ENCODE results near the gene CDC123. TPM values are rescaled to one million over a fixed set of nuclear protein-coding genes. Genes with fewer than 3 reads are reported as not detected.
A peak's percentile ranks its signal among the peaks of the same experiment; 100 is the strongest.
"Not testable (repeated sequence)": the region's sequence is repeated elsewhere in the genome, so short reads cannot be mapped to it uniquely, and the experiment has no call there.

CDC123 gene, protein sequence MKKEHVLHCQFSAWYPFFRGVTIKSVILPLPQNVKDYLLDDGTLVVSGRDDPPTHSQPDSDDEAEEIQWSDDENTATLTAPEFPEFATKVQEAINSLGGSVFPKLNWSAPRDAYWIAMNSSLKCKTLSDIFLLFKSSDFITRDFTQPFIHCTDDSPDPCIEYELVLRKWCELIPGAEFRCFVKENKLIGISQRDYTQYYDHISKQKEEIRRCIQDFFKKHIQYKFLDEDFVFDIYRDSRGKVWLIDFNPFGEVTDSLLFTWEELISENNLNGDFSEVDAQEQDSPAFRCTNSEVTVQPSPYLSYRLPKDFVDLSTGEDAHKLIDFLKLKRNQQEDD
- 135 TPM for polyA plus RNA-seq (2013, experiment 1 of 2; ENCODE audit: insufficient read length)
- 92.4 TPM for polyA plus RNA-seq (2013, experiment 2 of 2; ENCODE audit: insufficient read length)

DNA sequence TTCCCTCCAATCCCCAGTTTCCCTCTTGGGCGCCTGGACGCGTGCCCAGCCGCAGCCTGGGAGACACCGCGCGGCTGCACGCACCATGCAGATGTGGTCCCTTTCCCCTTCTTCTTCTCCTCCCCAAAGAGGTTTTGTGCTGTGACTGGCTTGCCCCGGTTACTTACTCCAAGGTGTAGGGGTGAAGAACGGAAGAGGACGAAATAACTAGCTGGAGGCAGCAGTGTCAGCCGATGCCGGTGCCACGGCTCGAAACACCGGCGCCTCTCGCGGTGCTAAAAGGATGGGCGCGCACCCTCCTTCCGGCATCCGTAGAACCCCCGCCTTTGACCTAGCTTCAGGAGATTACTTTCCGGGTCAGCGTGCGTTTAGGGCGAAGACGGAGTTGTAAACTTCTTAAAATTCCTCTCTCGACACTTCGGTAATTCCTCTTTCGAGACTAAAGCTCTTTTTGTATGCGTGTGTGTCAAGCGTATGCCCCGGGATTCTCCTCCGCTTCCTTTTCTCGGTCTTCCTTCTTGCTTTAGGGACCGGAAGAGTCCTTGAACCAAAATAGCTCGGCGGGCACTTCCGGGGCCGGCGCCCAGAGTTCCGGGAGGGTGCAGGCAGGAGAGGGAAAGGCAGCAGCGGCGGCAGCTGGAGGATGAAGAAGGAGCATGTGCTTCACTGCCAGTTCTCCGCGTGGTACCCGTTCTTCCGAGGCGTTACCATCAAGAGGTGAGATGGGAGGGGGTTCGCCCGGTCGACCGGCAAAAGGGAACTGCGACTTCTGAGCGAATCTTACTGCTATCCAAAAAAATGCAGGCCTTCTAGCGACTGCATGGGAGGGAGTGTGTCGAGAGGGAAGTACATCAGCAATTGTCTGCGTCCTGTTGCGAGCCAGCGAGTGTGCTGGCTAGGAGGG, at the start of gene CDC123, which contains the start of gene NUDT5:
Gene CDC123, plus strand, starts transcription at position 586 of the 904 bp plus-strand sequence. Its CDS starts 58 bp downstream, at position 644.
Gene NUDT5, minus strand, starts transcription at position 289 of the 904 bp plus-strand sequence. CDS start 9,600 bp downstream, outside the sequence.
- peak; percentile 92 for DNase-seq

DNA sequence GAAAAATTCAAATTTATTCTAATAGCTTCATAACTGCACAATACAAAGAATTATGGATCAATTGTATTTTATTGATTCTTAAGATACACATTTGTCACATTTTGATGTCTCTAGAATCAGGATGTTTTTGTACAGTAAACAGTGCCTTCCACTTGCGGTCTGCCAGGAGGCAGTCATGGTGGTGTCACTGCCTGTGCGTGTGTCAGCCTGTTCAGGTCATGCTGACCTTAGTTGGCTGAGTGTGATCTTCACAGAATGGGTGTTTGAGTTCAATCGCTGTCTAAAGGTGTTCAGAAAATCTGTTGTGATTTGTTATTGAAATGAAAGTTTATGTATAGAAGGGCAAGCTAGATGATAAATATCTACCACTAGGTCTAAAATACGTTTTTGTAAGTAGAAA, 45.8 kb upstream of the CDC123 start:
- DNase-seq: no peak

DNA sequence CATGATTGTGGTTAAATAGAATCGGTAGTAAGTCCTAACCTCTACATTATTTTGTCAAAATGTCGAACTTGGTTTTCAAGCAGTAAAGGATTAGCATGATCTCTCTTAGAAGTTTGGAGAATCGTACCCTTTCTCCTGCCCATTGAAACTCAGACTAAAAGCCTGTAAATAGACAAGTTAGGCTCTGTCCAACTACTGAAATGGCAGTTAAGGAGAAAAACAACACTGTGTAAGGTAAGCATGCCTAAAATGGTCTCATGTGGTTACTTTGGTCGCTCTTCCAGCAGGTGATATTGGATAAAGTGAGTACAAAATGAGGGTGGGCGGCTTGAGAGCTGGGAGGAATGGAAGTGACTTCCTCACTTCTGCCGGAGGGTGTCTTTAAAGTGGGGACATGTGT, 41.5 kb upstream of the CDC123 start:
- no peak for DNase-seq

DNA sequence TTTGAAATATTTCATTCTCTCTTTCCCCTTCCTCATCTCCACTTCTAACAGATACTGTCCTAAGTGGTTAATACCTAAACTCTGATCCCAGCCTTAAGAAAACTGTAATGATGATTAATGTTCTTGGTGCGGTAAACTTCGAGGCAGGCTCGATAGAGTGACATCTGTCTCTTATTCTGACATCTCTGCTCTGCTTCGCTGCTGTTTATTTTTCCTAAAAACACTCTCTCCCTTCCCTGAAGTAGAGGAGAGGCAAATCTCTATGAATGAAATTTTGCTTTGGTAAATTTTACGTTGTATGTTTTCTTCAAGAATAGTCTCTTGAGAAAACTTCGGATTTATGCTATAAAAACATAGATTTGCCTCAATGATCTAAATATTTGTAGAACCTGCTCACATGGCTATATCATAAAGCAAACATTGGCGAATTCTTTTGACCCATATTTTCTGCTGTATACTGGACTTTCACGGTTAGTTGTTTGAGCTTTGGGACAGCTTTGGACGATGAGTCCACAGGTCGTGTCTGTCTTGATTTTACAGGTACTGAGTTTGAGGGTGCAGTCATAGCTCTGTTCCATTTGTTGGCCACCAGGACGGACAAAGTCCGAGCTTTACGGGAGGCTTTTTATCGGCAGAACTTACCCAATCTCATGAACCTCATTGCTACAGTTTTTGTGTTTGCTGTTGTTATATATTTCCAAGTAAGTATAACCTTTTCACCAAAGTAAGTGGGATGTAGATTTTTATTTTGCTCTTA, 39.4 kb upstream of the CDC123 start:
- no peak for DNase-seq

DNA sequence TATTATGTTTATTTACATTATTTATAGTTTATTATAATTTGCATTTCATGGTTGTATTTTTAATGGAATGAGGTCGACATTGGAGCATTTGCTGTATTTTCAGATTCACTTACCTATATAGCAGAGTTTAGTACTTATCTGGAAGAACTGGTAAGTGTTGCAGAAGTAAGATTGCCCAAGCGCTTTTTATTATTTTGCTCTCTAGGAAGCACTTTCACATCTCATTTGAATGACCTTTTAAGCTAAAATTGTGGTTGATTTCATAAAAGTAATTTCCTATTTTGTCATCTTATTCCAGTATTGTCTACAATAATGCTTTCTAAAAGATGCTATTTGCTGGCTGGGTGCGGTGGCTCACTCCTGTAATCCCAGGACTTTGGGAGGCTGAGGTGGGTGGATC, 37.9 kb upstream of the CDC123 start:
- DNase-seq: no peak

DNA sequence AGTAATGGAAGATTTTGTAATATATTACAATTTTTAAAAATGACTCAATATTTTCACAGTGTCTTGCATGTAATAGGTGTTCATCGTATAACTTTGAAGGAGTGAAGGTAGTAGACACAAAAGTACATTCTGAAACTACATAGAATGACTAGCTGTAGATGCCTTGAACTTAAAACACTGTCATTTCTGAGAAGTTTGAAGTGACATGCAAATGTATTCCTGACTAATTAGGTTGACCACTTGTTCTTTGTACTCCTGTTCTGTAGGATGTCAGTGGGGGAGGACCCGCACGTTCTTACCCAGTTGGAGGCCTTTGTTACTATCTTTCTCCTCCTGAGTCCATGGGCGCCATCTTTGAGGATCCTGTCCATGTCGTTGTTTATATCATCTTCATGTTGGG, 35.3 kb upstream of the CDC123 start:
- DNase-seq: no peak

DNA sequence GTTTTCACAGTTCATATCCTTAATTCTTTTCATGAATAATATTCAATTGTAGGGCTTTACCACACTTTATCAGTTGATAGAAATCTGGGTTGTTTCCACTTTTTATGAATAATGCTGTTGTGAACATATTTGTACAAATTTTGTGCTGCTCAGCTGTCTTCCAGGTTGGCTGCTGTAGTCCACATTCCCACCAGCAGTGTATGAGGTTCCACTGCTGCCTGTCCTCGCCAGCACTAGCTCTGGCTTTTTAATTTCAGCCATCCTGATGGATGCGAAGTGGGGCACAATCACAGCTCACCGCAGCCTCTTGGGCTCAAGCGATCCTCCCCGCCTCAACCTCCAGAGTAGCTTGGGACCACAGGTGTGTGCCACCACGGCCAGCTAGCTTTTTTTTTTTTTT, 33.1 kb upstream of the CDC123 start:
- DNase-seq: no peak

DNA sequence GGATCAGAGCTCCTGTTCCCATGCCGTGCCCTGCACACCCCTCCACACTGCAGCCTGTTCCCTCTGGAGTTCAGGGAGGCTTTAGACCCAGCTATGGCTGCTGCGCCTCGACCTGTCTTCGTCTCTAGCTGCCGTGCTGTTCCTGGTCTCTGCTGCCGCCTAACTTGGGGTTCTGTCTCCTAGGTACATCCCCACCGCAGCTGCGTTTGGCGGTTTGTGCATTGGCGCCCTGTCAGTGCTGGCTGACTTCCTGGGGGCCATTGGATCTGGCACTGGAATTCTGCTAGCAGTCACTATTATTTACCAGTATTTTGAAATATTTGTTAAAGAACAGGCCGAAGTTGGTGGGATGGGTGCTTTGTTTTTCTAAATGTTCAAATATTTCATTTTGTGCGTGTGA, 31.9 kb upstream of the CDC123 start:
- DNase-seq: no peak

DNA sequence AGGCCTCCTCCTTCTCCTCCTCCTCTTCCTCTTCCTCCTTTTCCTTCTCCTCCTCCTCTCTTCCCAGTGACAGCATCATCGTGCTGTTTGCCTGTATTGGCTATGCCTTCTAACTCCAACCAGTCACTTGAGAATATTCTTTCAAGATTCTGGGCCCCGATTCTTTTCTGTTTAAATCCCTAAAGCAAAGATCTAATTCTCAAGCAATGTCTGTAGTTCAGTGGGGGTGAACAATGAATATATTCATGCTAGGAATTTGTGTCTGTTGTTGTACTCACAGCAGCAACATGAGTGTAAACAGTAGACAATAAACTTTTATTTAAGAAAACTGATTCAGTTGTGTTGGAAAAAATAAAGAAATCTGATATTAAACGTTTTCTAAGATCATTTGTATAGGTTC, 31.0 kb upstream of the CDC123 start:
- no peak for DNase-seq

DNA sequence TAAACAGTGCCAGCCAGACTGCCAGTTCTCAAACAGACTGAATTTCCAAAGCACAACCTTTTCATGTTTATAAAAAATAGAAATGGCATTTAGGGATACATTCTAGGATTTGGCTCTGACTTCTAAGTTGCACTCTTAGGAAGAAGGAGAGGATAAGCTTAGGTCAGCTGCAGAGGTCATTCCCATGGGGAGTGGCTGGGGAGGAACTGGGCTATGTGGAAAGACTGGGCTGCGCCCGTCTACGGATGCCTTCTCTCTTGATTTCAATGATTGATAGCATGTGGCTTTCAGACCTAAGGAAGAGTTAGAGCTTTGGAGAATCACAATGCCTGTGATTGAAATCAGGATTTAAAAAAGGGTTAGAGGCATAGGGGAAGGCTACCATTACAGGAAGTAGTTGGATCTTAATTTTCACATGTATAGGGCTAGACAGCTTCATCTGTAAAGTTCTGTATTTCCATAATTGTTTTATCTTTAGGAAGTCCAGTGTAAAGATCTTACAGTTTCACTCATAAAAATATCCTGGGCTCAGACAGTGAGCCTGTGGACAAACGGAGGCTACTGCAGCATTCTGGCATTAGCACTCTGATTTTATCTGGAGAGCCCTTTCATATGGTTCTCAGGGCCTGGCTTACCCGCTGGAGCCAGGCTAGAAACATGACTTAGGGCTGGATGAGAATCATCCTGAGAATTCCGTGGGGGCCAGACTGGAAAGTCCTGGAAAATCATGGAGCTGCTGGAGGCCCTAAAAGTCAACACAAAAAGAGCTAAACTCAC, 29.8 kb upstream of the CDC123 start:
- no peak for DNase-seq

DNA sequence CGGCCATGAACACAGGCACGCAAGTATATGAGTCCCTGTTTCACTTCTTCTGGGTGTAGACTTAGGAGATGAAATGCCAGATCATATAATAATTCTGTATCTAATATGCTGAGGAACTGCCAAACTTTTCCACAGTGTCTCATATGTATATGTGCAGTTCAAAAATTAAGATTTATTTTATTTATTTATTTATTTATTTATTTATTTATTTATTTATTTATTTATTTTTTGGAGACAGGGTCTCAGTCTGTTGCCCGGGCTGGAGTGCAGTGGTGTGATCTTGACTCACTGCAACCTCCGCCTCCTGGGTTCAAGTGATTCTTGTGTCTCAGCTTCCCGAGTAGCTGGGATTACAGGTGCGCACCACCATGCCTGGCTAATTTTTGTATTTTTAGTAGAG, 24.5 kb upstream of the CDC123 start:
- DNase-seq: not testable (repeated sequence)

DNA sequence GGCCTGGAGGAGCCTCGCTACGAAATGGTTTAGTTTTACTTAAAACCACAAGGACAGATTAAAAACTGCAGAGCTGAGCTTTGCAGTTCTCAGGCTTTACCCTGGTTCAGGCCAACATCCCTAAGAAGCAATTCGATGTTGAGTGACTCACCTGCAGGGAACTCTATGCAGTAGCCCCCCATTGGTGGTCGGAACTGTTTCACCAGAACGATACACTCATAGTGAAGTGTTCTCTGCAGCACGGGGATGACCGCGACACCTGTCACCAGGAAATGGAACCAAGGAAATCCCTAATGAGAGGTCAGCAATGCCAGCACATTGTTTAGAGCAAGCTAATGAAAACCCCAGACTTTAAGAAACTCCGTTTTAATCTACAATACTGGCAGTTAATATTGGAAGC, 18.3 kb upstream of the CDC123 start:
- no peak for DNase-seq

DNA sequence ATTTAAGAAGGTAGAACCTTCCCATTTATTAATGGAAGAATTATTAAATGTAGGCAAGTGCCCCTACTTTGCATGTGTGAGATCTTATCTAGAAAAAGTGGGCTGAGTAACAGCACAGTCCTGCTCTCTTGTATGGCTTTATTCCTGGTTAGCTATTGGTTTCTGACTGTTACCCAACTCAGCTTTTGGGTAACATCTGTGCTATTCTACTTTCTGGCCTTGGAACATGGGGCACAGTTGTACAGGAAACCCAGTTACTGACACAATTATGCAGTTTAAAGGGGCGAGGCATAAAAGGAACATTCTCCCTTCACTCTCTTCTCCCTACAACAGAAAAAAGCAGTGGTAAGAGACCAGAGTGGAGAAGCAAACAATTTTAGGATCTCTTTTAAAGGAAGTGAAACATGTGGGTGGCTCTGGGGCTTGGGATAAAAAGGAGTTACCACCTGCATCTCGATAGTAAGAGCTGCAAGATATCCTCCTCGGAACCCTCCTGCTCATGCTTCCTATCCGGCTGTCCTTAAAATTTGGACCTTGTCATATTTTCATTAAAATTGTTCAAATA, 16.3 kb upstream of the CDC123 start:
- no peak for DNase-seq

DNA sequence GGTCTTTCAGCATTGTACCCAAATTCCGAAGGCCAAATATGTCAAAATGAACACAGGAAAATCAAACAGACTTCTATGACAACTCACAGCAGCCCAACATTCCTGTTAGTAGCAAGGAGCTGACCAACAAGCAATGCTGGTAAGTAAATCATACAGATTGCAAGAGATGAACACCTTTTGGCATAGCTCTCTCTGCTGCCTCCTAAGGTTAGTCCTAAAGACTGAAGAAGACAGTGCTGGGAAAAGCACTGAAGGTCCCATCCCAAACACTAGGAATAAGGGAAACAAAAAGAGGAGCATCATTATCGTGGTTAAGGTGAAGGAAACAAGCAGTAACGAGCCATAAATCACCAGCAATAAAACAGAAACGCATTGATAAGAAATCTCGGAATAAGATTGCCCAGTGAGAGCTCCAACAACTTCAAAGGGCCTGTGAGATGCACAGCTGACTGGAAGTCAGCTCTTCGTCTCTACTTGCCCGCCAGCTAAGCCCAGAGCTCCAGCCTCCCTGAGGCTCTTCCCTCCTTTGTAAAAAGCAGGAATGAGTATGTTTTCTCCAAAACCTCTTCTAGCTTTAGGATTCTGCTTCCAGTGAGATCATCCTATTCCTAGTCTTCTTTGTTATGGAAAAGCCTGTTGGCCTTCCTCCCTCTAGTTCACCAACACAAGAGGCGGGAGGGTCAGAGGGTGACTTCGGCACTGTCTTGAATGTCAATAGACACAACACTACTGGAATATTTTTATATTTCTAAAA, 15.6 kb upstream of the CDC123 start:
- no peak for DNase-seq

DNA sequence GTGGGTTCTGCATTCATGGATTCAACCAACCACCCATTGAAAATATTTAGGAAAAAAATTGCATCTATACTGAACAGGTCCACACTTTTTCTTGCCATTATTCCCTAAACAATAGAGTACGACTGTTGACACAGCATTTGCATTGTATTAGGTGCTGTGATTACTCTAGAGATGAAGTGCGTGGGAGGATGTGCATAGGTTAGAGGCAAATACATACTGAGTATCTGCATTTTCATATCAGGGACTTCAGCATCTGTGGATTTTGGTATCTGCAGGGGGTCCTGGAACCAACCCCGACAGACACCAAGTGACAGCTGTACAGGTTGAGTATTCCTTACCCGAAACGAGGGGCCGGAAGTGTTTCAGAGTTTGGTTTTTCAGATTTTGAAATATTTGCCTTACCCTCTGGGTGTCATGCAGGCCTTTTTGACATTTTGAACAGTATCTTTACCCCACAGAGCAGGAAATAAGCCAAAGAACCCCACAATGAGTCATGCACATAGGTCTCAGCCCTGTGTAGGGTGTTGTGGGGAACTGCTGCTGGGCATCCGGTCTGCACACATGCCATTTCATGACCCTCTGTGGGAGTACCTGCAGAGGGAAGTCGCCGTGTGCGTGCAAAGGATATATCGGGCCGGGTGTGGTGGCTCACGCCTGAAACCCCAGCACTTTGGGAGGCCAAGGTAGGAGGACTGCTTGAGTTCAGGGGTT, 14.8 kb upstream of the CDC123 start:
- peak; percentile 9 for DNase-seq

DNA sequence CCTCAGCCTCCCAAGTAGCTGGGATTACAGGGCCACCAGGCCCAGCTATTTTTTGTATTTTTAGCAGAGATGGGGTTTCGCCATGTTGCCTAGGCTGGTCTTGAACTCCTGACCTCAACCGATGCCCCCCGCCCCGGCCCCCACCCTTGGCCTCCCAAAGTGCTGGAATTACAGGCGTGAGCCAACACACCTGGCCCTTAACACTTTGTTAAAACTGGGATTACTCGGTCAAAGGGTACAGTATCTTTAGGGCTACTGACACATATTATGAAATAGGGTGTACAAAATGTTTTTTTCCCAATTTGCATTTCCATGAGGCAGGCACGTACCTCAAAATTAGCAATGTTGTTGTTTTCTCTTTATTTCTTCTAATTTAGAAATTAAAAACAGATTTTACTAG, 11.8 kb upstream of the CDC123 start:
- no peak for DNase-seq

DNA sequence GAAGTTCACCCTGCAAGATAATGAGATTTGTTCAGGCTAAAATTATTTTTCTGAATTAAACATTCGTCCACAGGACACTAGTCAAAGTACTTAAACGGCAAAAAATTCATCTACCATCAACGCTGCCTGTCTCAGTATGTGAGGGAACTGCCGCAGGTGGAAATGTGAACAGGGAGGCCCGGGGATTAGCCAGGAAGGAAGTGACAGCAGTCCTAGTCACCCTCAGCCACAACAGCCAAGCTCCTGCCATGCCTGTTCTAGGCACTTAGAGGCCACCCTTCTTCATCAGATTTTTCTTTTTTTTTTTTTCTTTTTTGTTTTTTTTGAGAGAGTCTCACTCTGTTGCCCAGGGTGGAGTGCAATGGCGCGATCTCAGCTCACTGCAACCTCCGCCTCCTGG, 9.7 kb upstream of the CDC123 start:
- no peak for DNase-seq

DNA sequence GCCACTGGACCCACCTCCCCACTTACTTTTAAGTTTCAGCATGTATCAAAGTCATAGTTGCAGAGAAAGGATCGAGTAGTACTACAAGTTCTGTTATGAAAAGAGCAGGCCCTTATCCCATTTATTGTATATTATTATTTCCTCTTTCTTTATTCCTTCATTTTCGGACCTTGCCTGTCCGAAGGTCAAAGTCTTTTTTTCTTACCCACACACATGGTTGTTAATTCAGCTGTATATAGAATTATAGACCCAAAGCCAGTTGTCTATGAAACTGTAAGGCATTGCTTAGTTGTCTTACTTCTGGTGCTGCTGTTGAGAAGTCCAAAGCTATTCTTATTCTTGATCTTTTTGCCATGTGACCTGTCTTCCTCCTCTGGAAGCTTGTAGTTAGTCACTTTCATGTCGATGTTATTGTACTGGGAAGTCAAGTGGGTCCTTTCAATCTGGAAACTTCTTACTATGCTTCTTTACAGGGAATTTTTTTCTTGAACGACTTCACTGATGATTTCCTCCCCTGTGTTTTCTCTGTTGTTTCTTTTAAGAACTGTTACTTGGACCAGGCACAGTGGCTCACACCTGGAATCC, 8.6 kb upstream of the CDC123 start:
- no peak for DNase-seq

DNA sequence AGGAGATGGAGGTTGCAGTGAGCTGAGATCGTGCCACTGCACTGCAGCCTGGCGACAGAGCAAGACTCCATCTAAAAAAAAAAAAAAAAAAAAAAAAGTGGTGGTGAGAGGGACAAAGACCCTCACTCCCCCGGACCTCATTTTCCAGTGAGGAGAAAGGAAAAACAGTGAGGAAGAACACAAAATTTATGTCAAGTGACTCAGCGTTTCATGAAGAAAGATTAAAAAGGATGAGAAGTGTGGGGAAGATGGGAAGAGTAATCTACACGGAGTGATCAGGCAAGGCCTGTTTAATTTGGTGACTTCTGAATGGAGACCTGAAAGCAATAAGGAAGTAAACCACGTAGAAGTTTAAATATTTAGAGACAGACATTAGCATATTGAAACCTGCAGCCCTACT, 7.3 kb upstream of the CDC123 start:
- no peak for DNase-seq

DNA sequence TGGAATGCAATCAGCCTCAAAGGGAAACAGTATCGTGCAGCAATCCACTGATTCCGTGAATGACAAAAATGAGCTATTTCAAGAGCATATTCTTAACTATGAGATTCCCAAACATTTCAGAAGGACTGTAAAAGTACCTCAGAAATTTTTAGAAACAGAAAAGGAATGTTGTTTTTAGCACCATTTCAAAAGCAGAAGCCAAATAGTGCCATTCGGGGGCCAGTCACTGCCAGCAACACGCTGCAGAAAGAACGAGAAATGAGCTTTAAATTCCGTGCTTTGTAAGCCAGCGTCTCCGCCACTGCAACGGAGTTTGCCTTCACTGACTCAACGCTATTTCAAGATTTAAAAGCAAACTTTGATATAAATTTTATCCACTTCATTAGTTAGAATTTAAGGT, 6.6 kb upstream of the CDC123 start:
- no peak for DNase-seq
